ENCODE measurements around the gene OR2C1. TPM values are rescaled to one million over a fixed set of nuclear protein-coding genes. Genes with fewer than 3 reads are reported as not detected.

The OR2C1 gene
- total and polyA plus RNA-seq, 8 donors: not detected

GRCh38 chr16:3389663-3390338, 34.1 kb downstream of the OR2C1 start:
- no peak for TF ChIP-seq CTCF (IDR thresholded peaks at IDR 0.05)
- WGBS, 5 donors: 85 to 99% (median 97%) methylated on average over 9 of the region's 9 CpGs
- H3K27ac ChIP-seq: no peak overlapping the region
- H3K36me3 ChIP-seq: peaks cover 58 to 91% (median 89%) of the 10 kb centered on the region in 4 donors
- H3K27me3 ChIP-seq: no peaks in the 10 kb centered on the region
- peaks cover 38 to 85% (median 83%) of the 10 kb centered on the region in 4 donors for H3K9me3 ChIP-seq
- intact Hi-C loops (cut with DNase I; ENCODE audit: low total_unique reads): no loop called here
- no peak for DNase-seq
- no peak overlapping the region for H3K4me3 ChIP-seq
- no peaks in the 10 kb centered on the region for H3K4me1 ChIP-seq

GRCh38 chr16:3400446-3400778, 44.7 kb downstream of the OR2C1 start:
- no peak for DNase-seq
- peaks cover 0 to 59% (median 38%) of the 10 kb centered on the region in 4 donors for H3K9me3 ChIP-seq
- TF ChIP-seq CTCF (IDR thresholded peaks at IDR 0.05) (no peak), POLR2AphosphoS5 (IDR thresholded peaks at IDR 0.05) (no peak), EP300 (IDR thresholded peaks at IDR 0.05) (no peak), POLR2A (IDR thresholded peaks at IDR 0.05) (no peak)
- peak overlapping the region; percentile 88 to 93 (median 90) for H3K27ac ChIP-seq
- no peaks in the 10 kb centered on the region for H3K27me3 ChIP-seq
- H3K4me3 ChIP-seq: peak overlapping the region; percentile 81 to 91 (median 87)
- WGBS, 5 donors: 0 to 4% (median 1%) methylated on average over 7 to 18 of the region's 18 CpGs
- peaks cover 28 to 58% (median 48%) of the 10 kb centered on the region in 4 donors for H3K36me3 ChIP-seq
- intact Hi-C loops (cut with DNase I; ENCODE audit: low total_unique reads): no loop called here
- peaks cover 17 to 40% (median 24%) of the 10 kb centered on the region in 4 donors for H3K4me1 ChIP-seq

GRCh38 chr16:3400779-3401688, 45.3 kb downstream of the OR2C1 start, which contains the start of the genes ZNF174 and ZSCAN32:
TSS of gene ZNF174 (plus strand) at chr16:3401215. CDS start at chr16:3402005, 790 bp downstream.
TSS of gene ZSCAN32 (minus strand) at chr16:3401004. CDS start at chr16:3397557, 3,447 bp downstream.
- Histone ChIP-seq H3K4me3 (peak within 1 kb of the TSS; percentile 81 to 91 (median 87)), H3K4me1 (peaks cover 17 to 40% (median 24%) of the 10 kb centered on the region in 4 donors), H3K9me3 (peaks cover 0 to 59% (median 39%) of the 10 kb centered on the region in 4 donors), H3K27ac (peak within 1 kb of the TSS; percentile 89 to 93 (median 91)), H3K36me3 (peaks cover 32 to 58% (median 48%) of the 10 kb centered on the region in 4 donors), H3K27me3 (no peaks in the 10 kb centered on the region)
- TF ChIP-seq POLR2AphosphoS5 (IDR thresholded peaks at IDR 0.05): peak; percentile 79 to 94 (median 83)
- peak in 2 of 7 experiments; percentile 3 to 40 for TF ChIP-seq CTCF (IDR thresholded peaks at IDR 0.05)
- no peak for TF ChIP-seq EP300 (IDR thresholded peaks at IDR 0.05)
- no peak for TF ChIP-seq POLR2A (IDR thresholded peaks at IDR 0.05)
- intact Hi-C loops (cut with DNase I; ENCODE audit: low total_unique reads): no loop called here
- peak; percentile 99 to 100 for DNase-seq
- 0 to 1% (median 0%) methylated on average over 10 to 95 of the region's 95 CpGs for WGBS, 5 donors

- Histone ChIP-seq H3K9me3 (peaks cover 0 to 59% (median 43%) of the 10 kb centered on the region in 4 donors), H3K4me1 (peaks cover 17 to 40% (median 24%) of the 10 kb centered on the region in 4 donors), H3K27ac (peak overlapping the region; percentile 89 to 93 (median 91)), H3K4me3 (peak overlapping the region; percentile 81 to 91 (median 87)), H3K36me3 (peaks cover 31 to 58% (median 48%) of the 10 kb centered on the region in 4 donors), H3K27me3 (no peaks in the 10 kb centered on the region)
- peak in 1 of 2 donors; percentile 10 for DNase-seq
- TF ChIP-seq EP300 (IDR thresholded peaks at IDR 0.05) (no peak), CTCF (IDR thresholded peaks at IDR 0.05) (no peak), POLR2AphosphoS5 (IDR thresholded peaks at IDR 0.05) (no peak), POLR2A (IDR thresholded peaks at IDR 0.05) (no peak)
- 33 to 37% (median 35%) methylated on average over 16 to 17 of the region's 17 CpGs for WGBS, 5 donors
- intact Hi-C loops (cut with DNase I; ENCODE audit: low total_unique reads): no loop called here
Measured at GRCh38 chr16:3401719-3402397, 46.2 kb downstream of the OR2C1 start.

All from stomach (tissue), 9 donors.